NB4 (cell line): ENCODE data around the gene FGA.

Experiments used
- DNase-seq: peaks from one replicate; pipeline ENCODE4 v3.0.0; 2010; ENCODE audit warnings: low read depth
- H3K4me3 ChIP-seq: one replicate; pipeline ENCODE4 v1.5.1; 2011; ENCODE audit warnings: mild to moderate bottlenecking, low read depth, low read length, moderate library complexity
- CTCF ChIP-seq: IDR thresholded peaks from one replicate; pipeline ENCODE4 v1.5.1; 2012; ENCODE audit warnings: low read depth, low read length
- MAX ChIP-seq: IDR thresholded peaks from 2 replicates; pipeline ENCODE4 v1.6.1; 2011; ENCODE audit warnings: low read depth, low read length
- MYC ChIP-seq: IDR thresholded peaks from 2 replicates; pipeline ENCODE4 v1.6.1; 2011; ENCODE audit warnings: low read depth, low read length
- POLR2A ChIP-seq: IDR thresholded peaks from 2 replicates; pipeline ENCODE4 v1.6.1; 2011; ENCODE audit warnings: mild to moderate bottlenecking; ENCODE audit not compliant: insufficient read length; ENCODE audit errors: extremely low read depth

Gene FGA

GRCh38 chr4:154585369-154586018, 5.0 kb downstream of the FGA start:
- no peak overlapping the region for H3K4me3 ChIP-seq
- DNase-seq: no peak
- no peak for TF ChIP-seq MYC
- no peak for TF ChIP-seq CTCF
- no peak for TF ChIP-seq MAX
- TF ChIP-seq POLR2A: no peak

- DNase-seq: no peak
- H3K4me3 ChIP-seq: no peak overlapping the region
- TF ChIP-seq MAX (no peak), MYC (no peak), POLR2A (no peak), CTCF (no peak)
Observed at GRCh38 chr4:154584259-154584658, 6.3 kb downstream of the FGA start.

GRCh38 chr4:154583677-154584076, 6.9 kb downstream of the FGA start:
- TF ChIP-seq MAX (no peak), MYC (no peak), CTCF (no peak), POLR2A (no peak)
- no peak overlapping the region for H3K4me3 ChIP-seq
- DNase-seq: no peak

- TF ChIP-seq POLR2A (no peak), MYC (no peak), CTCF (no peak), MAX (no peak)
- no peak for DNase-seq
- H3K4me3 ChIP-seq: no peak overlapping the region
Observed at GRCh38 chr4:154583230-154583629, 7.3 kb downstream of the FGA start.

GRCh38 chr4:154582723-154583122, 7.8 kb downstream of the FGA start:
- H3K4me3 ChIP-seq: no peak overlapping the region
- TF ChIP-seq MYC (no peak), MAX (no peak), POLR2A (no peak), CTCF (no peak)
- no peak for DNase-seq
